HG03354 (cell line): ENCODE measurements around the gene NLE1.
"Not testable (repeated sequence)": the region's sequence is repeated elsewhere in the genome, so short reads cannot be mapped to it uniquely, and the experiment has no call there.

Experiments
- ATAC-seq: cut with Tn5 transposase; IDR thresholded peaks from one replicate; pipeline ENCODE4 v1.9.1; 2021; ENCODE audit warnings: mild to moderate bottlenecking; ENCODE audit not compliant: unreplicated experiment, poor library complexity, severe bottlenecking

Gene NLE1

GRCh38 chr17:35132099-35132498, 10.0 kb downstream of the NLE1 start:
- no peak for ATAC-seq

DNA sequence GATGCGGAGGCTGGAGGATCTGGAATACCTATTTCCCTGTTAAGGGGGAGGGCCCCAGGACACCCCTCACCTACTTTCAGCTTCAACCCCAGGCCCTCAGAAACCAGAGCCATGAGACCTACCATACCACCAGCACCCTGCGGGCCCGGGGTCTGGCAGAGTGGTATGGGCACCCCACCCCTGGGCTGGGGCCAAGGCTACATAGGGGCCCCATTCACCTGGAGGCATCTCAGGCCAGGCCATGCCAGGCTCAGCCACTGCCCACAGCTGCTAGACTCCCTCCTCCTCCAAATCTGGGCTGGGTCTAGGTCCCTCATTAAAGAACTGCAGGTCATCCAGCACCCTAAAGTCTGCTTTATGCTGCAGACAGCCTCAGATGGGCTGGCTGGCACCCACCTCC, 11.7 kb downstream of the NLE1 start:
- ATAC-seq = no peak

- ATAC-seq = no peak
These were observed 12.1 kb downstream of the NLE1 start for GRCh38 chr17:35129973-35130351.

DNA sequence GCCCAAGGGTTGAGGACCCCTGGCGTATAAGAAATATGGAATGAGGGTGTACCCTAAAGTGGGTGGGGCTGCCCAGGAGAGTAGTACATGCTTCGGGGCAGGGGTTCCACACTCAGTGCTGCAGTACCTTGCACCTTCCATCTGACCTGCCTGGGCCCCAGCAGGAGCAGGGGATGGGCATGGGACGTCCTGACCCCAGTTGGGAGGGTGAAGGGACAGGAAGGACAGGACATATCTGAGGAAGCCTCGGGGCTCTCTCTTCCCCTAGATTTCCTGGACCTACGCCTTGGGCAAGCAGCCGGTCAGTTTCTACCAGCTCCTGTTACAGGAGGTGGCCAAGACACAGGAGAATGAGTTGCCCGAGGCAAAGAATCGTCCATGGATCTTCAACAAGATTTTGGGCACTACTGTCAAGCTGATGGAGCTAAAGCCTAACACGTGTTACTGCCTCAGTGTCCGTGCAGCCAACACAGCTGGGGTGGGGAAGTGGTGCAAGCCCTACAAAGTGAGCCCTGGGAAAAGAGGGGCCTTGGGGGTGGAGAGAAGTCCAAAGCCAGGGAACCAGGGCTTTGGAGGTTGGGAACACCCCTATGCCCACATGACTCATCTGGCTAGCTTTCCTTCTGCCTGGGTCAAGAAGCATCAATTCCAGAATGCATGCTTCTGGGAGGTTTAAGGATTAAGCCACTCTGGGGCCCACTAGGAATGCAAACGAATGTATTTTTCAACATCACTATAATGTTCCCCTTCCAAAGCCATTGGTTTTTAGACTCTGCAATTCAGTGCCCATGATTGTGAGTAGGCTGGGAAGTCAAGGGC, 12.7 kb downstream of the NLE1 start:
- ATAC-seq = no peak

DNA sequence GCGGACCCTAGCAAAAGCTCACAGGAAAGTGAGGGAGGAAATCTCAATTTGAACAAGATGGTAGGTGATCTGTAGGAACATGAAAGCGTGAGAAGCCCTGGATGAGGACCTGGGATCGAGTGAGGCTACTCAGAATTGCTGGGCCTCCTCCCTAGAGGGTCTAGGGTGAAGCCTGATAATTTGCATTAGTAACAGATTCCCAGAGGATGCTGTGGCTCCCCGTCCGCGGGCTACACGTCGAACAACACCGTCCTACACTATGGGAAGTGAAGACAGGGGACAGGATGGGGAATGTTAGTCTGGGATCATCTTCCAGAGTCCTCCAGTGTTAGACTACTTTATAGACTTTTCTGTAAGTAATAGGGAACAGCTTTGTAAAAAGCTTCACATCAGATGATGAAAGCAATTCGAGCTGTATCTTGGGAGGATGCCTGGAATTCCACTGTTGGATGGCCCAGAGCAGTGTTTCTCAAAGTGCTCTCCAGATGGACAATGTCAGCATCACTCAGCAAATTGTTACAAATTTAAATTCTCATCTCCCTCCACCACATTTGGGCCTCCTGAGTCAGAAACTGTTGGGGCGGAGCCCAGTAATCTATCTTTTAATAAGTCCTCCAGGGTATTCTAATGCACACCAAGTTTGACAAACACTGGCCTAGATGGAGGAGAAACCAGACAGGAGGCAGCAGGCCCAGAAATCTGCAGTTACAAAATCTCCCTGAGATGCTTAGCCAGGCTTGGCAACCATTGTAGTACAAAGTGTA, 14.2 kb downstream of the NLE1 start:
- ATAC-seq = no peak

DNA sequence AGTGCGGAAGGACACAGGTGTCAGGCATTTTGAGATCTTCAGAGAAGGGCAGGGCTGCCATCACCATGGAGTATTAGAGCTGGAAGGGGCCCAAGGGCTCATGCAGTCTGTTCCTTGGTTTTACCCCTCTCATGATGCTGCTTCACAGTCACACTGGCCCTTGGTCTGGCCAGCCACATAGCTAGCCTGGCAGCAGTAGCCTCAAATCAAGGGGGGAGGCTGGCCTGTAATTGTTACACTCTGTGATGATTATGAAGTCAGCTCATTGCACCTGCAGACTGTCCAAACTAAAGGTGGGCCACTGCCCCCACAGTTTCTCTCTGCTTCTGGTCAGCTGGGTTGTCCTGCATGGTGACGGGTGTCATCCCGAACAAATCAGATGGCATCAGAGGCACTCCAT, 20.8 kb downstream of the NLE1 start, which contains the start of gene FNDC8:
Gene FNDC8, plus strand, starts transcription at position 301 of the 400 bp plus-strand sequence. Its CDS starts 79 bp downstream, at position 380.
- ATAC-seq = no peak

- ATAC-seq = peak; percentile 88
These were observed 22.5 kb downstream of the NLE1 start, which contains the start of gene RAD51D for GRCh38 chr17:35119370-35120165. RAD51D (minus strand) TSS chr17:35119860; CDS start chr17:35119613, 247 bp downstream.

- ATAC-seq = no peak
These were observed 24.1 kb downstream of the NLE1 start for GRCh38 chr17:35117984-35118383.

DNA sequence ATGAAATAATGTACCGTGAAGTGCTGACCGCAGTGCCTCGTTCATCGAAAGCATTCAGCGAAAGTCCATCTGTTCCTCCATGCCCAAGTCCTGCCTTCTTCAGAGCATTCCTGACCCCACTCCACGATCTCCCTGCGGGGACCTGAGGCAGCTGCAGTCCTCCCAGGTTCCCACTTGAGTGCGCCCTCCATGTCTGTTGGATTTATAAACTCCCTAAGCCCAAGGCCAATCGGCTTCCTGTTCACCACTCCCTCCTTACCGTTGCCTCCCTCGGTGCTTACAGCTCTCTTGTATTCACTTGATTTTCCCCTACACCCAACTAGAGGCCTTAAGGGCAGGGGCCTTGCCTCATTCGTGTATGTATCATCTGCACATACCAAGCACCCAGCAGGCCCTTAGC, 25.3 kb downstream of the NLE1 start:
- no peak for ATAC-seq

GRCh38 chr17:35110791-35111190, 31.3 kb downstream of the NLE1 start:
- not testable (repeated sequence) for ATAC-seq

GRCh38 chr17:35104844-35105450, 37.2 kb downstream of the NLE1 start:
- ATAC-seq = no peak

DNA sequence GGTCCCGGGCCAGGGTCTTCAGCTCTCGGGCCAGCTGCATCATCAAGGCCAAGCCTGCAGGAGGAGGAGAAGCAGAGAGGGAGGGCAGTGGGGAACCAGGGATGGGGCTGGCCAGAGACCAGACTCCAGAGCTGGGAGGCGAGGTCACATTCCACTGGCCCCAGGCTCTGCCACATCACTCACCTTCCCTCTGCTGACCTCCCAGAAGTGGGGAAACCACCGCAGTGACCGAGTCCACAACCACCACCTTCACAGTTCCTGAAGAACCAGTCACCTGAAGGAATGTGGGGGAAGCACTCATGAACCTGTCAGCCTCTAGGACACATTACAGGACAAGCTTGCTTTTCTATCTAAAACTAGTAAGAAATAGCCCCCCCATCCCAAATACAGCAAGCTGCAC, 38.8 kb downstream of the NLE1 start:
- no peak for ATAC-seq

DNA sequence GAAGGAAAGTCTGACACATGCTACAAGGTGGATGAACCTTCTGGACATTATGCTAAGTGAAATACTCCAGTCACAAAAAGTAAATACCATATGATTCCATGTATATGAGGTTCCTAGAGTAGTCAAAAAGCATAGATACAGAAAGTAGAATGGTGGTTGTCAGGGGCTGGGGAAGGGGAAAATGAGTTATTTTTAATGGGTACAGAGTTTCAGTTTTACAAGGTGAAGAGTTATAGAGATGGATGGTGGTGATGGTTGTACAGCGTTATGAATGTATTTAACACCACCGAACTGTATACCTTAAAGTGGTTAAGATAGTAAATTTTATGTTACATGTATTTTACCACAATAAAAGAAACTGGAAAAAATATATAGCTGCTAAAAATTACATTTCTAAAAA, 40.4 kb downstream of the NLE1 start:
- ATAC-seq = no peak

DNA sequence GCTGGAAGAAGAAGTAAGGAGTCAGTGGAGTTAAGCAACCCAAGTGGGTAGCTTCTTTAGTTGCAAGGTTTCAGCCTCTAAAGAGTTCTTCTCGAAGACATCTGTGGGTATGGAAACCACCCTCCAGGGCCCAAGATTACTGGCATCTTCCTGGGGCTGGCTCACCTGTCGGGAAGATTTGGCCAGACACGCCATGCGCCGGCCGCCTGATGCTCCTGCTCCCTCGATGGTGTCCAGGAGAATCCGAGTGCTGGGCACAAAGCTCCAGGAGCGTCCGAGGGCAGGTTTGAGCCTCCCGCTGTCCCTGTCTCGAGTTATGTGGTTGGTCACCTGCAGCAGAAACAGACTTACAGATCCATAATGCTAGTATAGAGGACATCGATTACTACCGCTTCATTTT, 41.1 kb downstream of the NLE1 start:
- ATAC-seq = no peak

GRCh38 chr17:35099908-35100307, 42.2 kb downstream of the NLE1 start:
- no peak for ATAC-seq

GRCh38 chr17:35097776-35098175, 44.3 kb downstream of the NLE1 start:
- ATAC-seq = no peak

DNA sequence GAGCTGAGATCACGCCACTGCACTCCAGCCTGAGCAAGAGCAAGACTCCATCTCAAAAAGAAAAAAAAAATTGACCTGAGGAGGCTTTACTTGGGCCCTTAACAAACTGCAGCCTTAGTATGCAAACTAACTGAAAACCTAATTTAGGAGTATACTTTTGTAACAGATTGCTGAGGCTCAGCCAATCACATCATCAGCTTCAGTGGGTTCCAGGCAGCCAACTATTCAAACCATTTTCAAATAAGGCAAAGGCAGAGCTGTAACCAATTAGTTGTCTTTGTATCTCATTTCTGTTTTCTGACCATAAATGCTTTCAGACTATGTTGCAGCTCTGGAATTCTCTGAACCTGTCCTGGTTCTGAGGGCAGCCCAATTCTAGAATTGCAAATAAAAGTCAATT, 46.4 kb downstream of the NLE1 start:
- no peak for ATAC-seq

DNA sequence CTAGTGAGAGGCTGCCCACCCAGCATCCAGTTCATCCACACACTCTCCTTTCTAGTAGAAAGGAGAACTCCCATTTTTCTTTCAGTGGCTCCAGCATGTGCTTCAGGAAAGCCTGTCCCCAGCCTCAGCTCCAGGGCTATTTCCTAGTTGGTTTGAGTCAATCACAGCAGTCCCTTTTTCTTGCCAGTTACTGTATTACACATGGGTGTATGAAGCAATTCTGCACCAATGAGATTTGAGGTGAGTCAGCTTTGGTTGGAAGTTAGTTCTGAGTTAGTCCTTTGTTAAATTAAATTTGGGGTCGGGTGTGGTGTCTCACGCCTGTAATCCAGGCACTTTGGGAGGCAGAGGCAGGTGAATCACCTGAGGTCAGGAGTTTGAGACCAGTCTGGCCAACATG, 47.2 kb downstream of the NLE1 start:
- no peak for ATAC-seq

DNA sequence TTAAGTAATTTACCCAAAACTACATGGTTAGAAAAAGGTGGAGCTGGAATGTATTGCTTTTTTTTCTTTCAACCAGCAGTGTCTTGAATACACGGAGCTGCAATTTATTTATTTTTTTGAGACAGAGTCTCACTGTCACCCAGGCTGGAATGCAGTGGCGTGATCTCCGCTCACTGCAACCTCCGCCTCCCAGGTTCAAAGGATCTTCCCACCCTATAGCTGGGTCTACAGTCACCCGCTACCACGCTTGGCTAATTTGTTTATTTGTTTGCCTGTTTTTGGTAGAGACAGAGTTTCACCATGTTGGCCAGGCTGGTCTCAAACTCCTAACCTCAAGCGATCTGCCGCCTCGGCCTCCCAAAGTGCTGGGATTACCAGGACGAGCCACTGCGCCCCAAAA, 51.4 kb downstream of the NLE1 start:
- not testable (repeated sequence) for ATAC-seq
